GM12878 (cell line): ENCODE data around the gene MTA3.

ENCODE experiments used
- CREM ChIP-seq: IDR thresholded peaks from 2 replicates; pipeline ENCODE4 v1.6.1; 2014; ENCODE audit warnings: antibody characterized with exemption, low read depth
- CTCF ChIP-seq, 3 experiments: IDR thresholded peaks in 2 of 3; conservative IDR thresholded peaks in 1 of 3; 2 replicates each; pipeline ENCODE4 v1.5.1; 2011; ENCODE audit warnings: low read depth in 3 of 3, low read length in 3 of 3, mild to moderate bottlenecking in 3 of 3, control low read depth in 2 of 3, moderate library complexity in 2 of 3, inconsistent platforms in 1 of 3, mixed read lengths in 1 of 3; ENCODE audit not compliant: control insufficient read depth in 2 of 3, insufficient read depth in 1 of 3; ENCODE audit errors: extremely low read depth in 1 of 3
- FOXK2 ChIP-seq: fragments of 450-650 bp; IDR thresholded peaks from 2 replicates; pipeline ENCODE4 v1.6.1; 2017; ENCODE audit warnings: mild to moderate bottlenecking, moderate library complexity
- HDAC6 ChIP-seq: fragments of 200-600 bp; sonication (generic); IDR thresholded peaks from one replicate; pipeline ENCODE4 v1.8.0; 2017; ENCODE audit warnings: antibody characterized with exemption; ENCODE audit not compliant: unreplicated experiment
- POLR2A ChIP-seq: IDR thresholded peaks from 2 replicates; pipeline ENCODE4 v1.6.1; 2011; ENCODE audit warnings: low read depth, mild to moderate bottlenecking, low read length
- RAD21 ChIP-seq: IDR thresholded peaks from 2 replicates; pipeline ENCODE4 v1.6.1; 2011; ENCODE audit warnings: mild to moderate bottlenecking, low read depth, low read length, moderate library complexity; ENCODE audit not compliant: insufficient read depth
- RBBP5 ChIP-seq: fragments of 200-600 bp; sonication (generic); conservative IDR thresholded peaks from 2 replicates; pipeline ENCODE4 v1.6.1; 2016
- TAF1 ChIP-seq: IDR thresholded peaks from 2 replicates; pipeline ENCODE4 v1.6.1; 2011; ENCODE audit warnings: mild to moderate bottlenecking, low read depth, low read length, borderline replicate concordance
- ZNF217 ChIP-seq: fragments of 450-650 bp; IDR thresholded peaks from 2 replicates; pipeline ENCODE4 v1.6.1; 2017; ENCODE audit warnings: antibody characterized with exemption, mild to moderate bottlenecking

- TF ChIP-seq TAF1, result no peak
- no peak for TF ChIP-seq RBBP5
- TF ChIP-seq POLR2A, result no peak
- no peak for TF ChIP-seq FOXK2
- TF ChIP-seq RAD21, result no peak
- no peak for TF ChIP-seq ZNF217
- no peak for TF ChIP-seq CREM
- no peak for TF ChIP-seq CTCF (IDR thresholded peaks at IDR 0.05 in 2 of 3, conservative IDR thresholded peaks at IDR 0.05 in 1 of 3; ENCODE audit: control insufficient read depth in 2 of 3, extremely low read depth in 1 of 3, insufficient read depth in 1 of 3, low read depth in 3 of 3, low read length in 3 of 3)
- TF ChIP-seq HDAC6, result no peak
Observed at GRCh38 chr2:42799881-42800280, 231.4 kb downstream of the MTA3 start.
